K562 (cell line): ENCODE measurements around the gene ITGB5. TPM values are rescaled to one million over a fixed set of nuclear protein-coding genes. Genes with fewer than 3 reads are reported as not detected.

Source experiments
- ATAC-seq: fragments of 200-7000 bp; cut with Tn5 transposase; 3 replicates; pipeline ENCODE4 v1.9.1; 2020; ENCODE audit warnings: moderate library complexity
- BruUV-seq: library from RNA; stranded (reverse); fragments of 400-500 nt; replicated peaks from 2 replicates; lab custom pipeline; 2021; lab: Mats Ljungman, UMichigan
- CTCF ChIA-PET: fragments of 300-600 bp; formaldehyde crosslinking; extraction: SDS; loops from one replicate; lab custom pipeline; 2021; ENCODE audit warnings: low intra/inter-chr PET ratio; lab: Yijun Ruan, JAX
- POLR2A ChIA-PET: fragments of 300-600, 350-650 bp; sonication (Branson Sonifier 250); formaldehyde crosslinking; extraction: SDS; loops from one replicate; lab custom pipeline; 2021; ENCODE audit warnings: antibody characterized with exemption, inconsistent platforms; lab: Yijun Ruan, JAX
- DNase-seq, 4 experiments: peaks; one replicate each; pipeline versions ENCODE4 v3.0.0 to v3.0.0-alpha.2; 2011 to 2018; ENCODE audit warnings: low spot score in 3 of 4, mixed read lengths in 3 of 4; ENCODE audit errors: extremely low read depth in 1 of 4
- FAIRE-seq: peaks from 2 replicates; lab custom pipeline; 2011; peaks lifted over from hg19 to GRCh38; lab: Jason Lieb, UNC
- H2AFZ ChIP-seq: 2 replicates; pipeline ENCODE4 v1.6.0; 2011; ENCODE audit warnings: low read depth, low read length, control low read depth, inconsistent platforms
- H3K27ac ChIP-seq: fragments of 200-600 bp; 3 replicates; pipeline ENCODE4 v1.8.0; 2011; ENCODE audit warnings: low read depth, mild to moderate bottlenecking, control low read depth, inconsistent platforms, low read length, moderate library complexity, mixed read lengths; ENCODE audit errors: extremely low read depth
- H3K27me3 ChIP-seq, 2 experiments: fragments of 300-600 bp in 1 of 2; 2 replicates in 1 of 2; 3 replicates in 1 of 2; pipeline versions ENCODE4 v1.6.0 to v1.8.0; 2011; ENCODE audit warnings: inconsistent platforms in 2 of 2, low read length in 2 of 2, mild to moderate bottlenecking in 1 of 2, mixed read lengths in 1 of 2, moderate library complexity in 1 of 2; ENCODE audit not compliant: control insufficient read depth in 2 of 2, insufficient read depth in 2 of 2
- H3K36me3 ChIP-seq: fragments of 300-600 bp; 3 replicates; pipeline ENCODE4 v1.8.0; 2011; ENCODE audit warnings: mild to moderate bottlenecking, low read length, inconsistent platforms; ENCODE audit not compliant: control insufficient read depth, insufficient read depth
- H3K4me1 ChIP-seq, 2 experiments: fragments of 200-600 bp in 1 of 2; replicated peaks in 1 of 2; 2 replicates in 1 of 2; 3 replicates in 1 of 2; pipeline versions ENCODE4 v1.5.1 to v1.8.0; 2011; ENCODE audit warnings: inconsistent platforms in 2 of 2, low read length in 2 of 2, mild to moderate bottlenecking in 1 of 2, mixed read lengths in 1 of 2, moderate library complexity in 1 of 2; ENCODE audit not compliant: control insufficient read depth in 2 of 2, insufficient read depth in 2 of 2
- H3K4me2 ChIP-seq: 2 replicates; pipeline ENCODE4 v1.6.1; 2011; ENCODE audit warnings: low read length, control low read depth, inconsistent platforms, mixed read lengths; ENCODE audit not compliant: insufficient read depth
- H3K4me3 ChIP-seq: fragments of 200-600 bp; sonication (generic), shearing (Covaris generic); 2 replicates; pipeline ENCODE4 v1.5.1; 2016; ENCODE audit warnings: control low read depth, inconsistent platforms
- H3K79me2 ChIP-seq: fragments of 200-600 bp; 3 replicates; pipeline ENCODE4 v1.8.0; 2011; ENCODE audit warnings: low read length, inconsistent platforms; ENCODE audit not compliant: control insufficient read depth, insufficient read depth
- H3K9ac ChIP-seq, 2 experiments: 2 replicates each; pipeline versions ENCODE4 v1.6.0 to v1.6.1; 2011; ENCODE audit warnings: low read depth in 2 of 2, low read length in 2 of 2, control low read depth in 1 of 2, inconsistent platforms in 1 of 2, mild to moderate bottlenecking in 1 of 2, mixed read lengths in 1 of 2; ENCODE audit not compliant: insufficient read depth in 1 of 2
- H3K9me1 ChIP-seq: one replicate; pipeline ENCODE4 v1.6.0; 2011; ENCODE audit warnings: inconsistent platforms, mild to moderate bottlenecking, low read length, moderate library complexity; ENCODE audit not compliant: control insufficient read depth, insufficient read depth
- H3K9me3 ChIP-seq: replicated peaks from 2 replicates; pipeline ENCODE4 v1.5.1; 2011; ENCODE audit warnings: low read depth, low read length, inconsistent platforms; ENCODE audit not compliant: control insufficient read depth, insufficient read depth
- H4K20me1 ChIP-seq: replicated peaks from 2 replicates; pipeline ENCODE4 v1.6.1; 2011; ENCODE audit warnings: low read length, inconsistent platforms, mixed read lengths; ENCODE audit not compliant: control insufficient read depth, insufficient read depth
- AFF1 ChIP-seq, 2 experiments: fragments of 450-650 bp; IDR thresholded peaks; 2 replicates each; pipeline ENCODE4 v1.6.1; 2018; ENCODE audit warnings: mild to moderate bottlenecking in 2 of 2, low read depth in 1 of 2; ENCODE audit not compliant: partially characterized antibody in 2 of 2
- CC2D1A ChIP-seq: fragments of 450-650 bp; IDR thresholded peaks from 2 replicates; pipeline ENCODE4 v1.6.1; 2017; ENCODE audit warnings: mild to moderate bottlenecking
- CREB5 ChIP-seq: fragments of 250-450 bp; sonication (Bioruptor Pico); IDR thresholded peaks from 2 replicates; pipeline ENCODE4 v1.5.0; 2020; ENCODE audit warnings: mild to moderate bottlenecking
- FIP1L1 ChIP-seq: fragments of 200-400 bp; formaldehyde crosslinking; IDR thresholded peaks from 2 replicates; pipeline ENCODE4 v1.6.1; 2018; ENCODE audit warnings: mild to moderate bottlenecking, low read depth, low read length; ENCODE audit not compliant: poor library complexity, severe bottlenecking
- HNRNPL ChIP-seq: fragments of 200-400 bp; formaldehyde crosslinking; IDR thresholded peaks from 2 replicates; pipeline ENCODE4 v1.6.1; 2017; ENCODE audit warnings: low read depth, mild to moderate bottlenecking, low read length
- LARP7 ChIP-seq: fragments of 450-650 bp; IDR thresholded peaks from 2 replicates; pipeline ENCODE4 v1.6.1; 2016
- PRMT5 ChIP-seq: sonication (generic); formaldehyde crosslinking; IDR thresholded peaks from 2 replicates; pipeline ENCODE4 v1.5.0; 2020; ENCODE audit warnings: missing genetic modification reagents
- ZHX1 ChIP-seq: fragments of 150-350 bp; conservative IDR thresholded peaks from 2 replicates; pipeline ENCODE4 v1.6.1; 2014; ENCODE audit warnings: low read length
- ZNF324 ChIP-seq: fragments of 250-450 bp; sonication (Bioruptor Pico); IDR thresholded peaks from 2 replicates; pipeline ENCODE4 v1.4.0; 2020; ENCODE audit warnings: mild to moderate bottlenecking
- ZNF41 ChIP-seq: fragments of 250-450 bp; sonication (Bioruptor Pico); conservative IDR thresholded peaks from 2 replicates; pipeline ENCODE4 v1.4.0; 2020; ENCODE audit warnings: mild to moderate bottlenecking
- WGBS: fragments of 100-300 bp; shearing (Covaris generic); methylation state at CpG from one replicate; pipeline ENCODE4 v1.1.6; 2016; ENCODE audit warnings: low coverage, mixed read lengths; ENCODE audit not compliant: insufficient coverage; ENCODE audit errors: missing lambda C conversion rate; 5-methylcytosine and 5-hydroxymethylcytosine counted together
- in situ Hi-C: fragments of 300-500 bp; cut with MboI; formaldehyde crosslinking; loops from 4 replicates; pipeline ENCODE4 v1.15.0; 2018; ENCODE audit warnings: inconsistent platforms, mixed read lengths
- intact Hi-C: fragments of 100-400 bp; cut with micrococcal nuclease; formaldehyde crosslinking; loops from 2 replicates; pipeline ENCODE4 v1.14.2; 2022
- polyA plus RNA-seq, 8 experiments: library from polyadenylated mRNA; depleted of rRNA in 4 of 8; stranded (reverse) in 5 of 8; unstranded in 3 of 8; fragments of >200 nt; fragmentation: Nextera tagmentation in 2 of 8; fragmentation: Illumina TruSeq in 1 of 8; extraction: Ambion mirVana in 2 of 8; extraction: Trizol in 1 of 8; gene quantifications; 2 replicates each; pipeline versions ENCODE4 v1.2.1 to v1.2.3, GENCODE V29; 2011 to 2014; ENCODE audit warnings: inconsistent platforms in 1 of 8, missing spikeins in 1 of 8
- total RNA-seq, 7 experiments: library from RNA; depleted of rRNA in 6 of 7; stranded (reverse); fragments of >200 nt in 6 of 7; fragmentation: Illumina TruSeq in 2 of 7; extraction: Trizol in 2 of 7; gene quantifications; 2 replicates each; pipeline versions ENCODE4 v1.2.1 to v1.2.3, GENCODE V29; 2011 to 2021; ENCODE audit warnings: low replicate concordance in 1 of 7

Gene ITGB5
- total and polyA plus RNA-seq, 9 of the 15 experiments (the other 6 are each of a cell fraction or from before 2014, with no cell fraction given) = 1.7 to 46.8 (median 9.9) TPM

GRCh38 chr3:124841517-124841916 lies 45.6 kb downstream of the ITGB5 start (continued):
- TF ChIP-seq CREB5 (CRISPR knock-in tag) = no peak
- no peak for TF ChIP-seq ZNF41 (CRISPR knock-in tag)
- TF ChIP-seq LARP7 = no peak
- no peak for TF ChIP-seq CC2D1A

GRCh38 chr3:124840331-124840730 lies 46.8 kb downstream of the ITGB5 start:
- Histone ChIP-seq H3K4me3 (no peak overlapping the region), H3K4me1 (peaks cover 0 to 4% of the 10 kb centered on the region in 2 experiments; a peak in 3 of 5 replicates), H3K9ac (no peak overlapping the region), H3K27ac (no peak overlapping the region), H3K27me3 (no peaks in the 10 kb centered on the region), H3K9me3 (no peaks in the 10 kb centered on the region), H3K9me1 (no peaks in the 10 kb centered on the region), H3K36me3 (no peaks in the 10 kb centered on the region; the same call in 2 of the 3 replicates), H3K79me2 (no peaks in the 10 kb centered on the region), H2AFZ (no peak overlapping the region), H4K20me1 (no peaks in the 10 kb centered on the region), H3K4me2 (no peak overlapping the region)
- BruUV-seq = no TSS peak
- no peak for ATAC-seq
- ChIA-PET CTCF (no interaction called here), POLR2A (no interaction called here)
- in situ Hi-C loops = no loop called here
- no peak for TF ChIP-seq PRMT5
- TF ChIP-seq AFF1 (IDR thresholded peaks at IDR 0.05; ENCODE audit: low read depth in 1 of 2, partially characterized antibody in 2 of 2) = no peak
- TF ChIP-seq FIP1L1 = no peak
- TF ChIP-seq HNRNPL = no peak
- TF ChIP-seq ZHX1 = no peak
- TF ChIP-seq ZNF324 (CRISPR knock-in tag) = no peak
- no peak for FAIRE-seq
- 57% methylated on average over 1 of the region's 2 CpGs for WGBS
- DNase-seq = no peak
- intact Hi-C loops = no loop called here
